H1 (cell line): ENCODE measurements around the gene APOL3. TPM values are rescaled to one million over a fixed set of nuclear protein-coding genes. Genes with fewer than 3 reads are reported as not detected.

Experiments used
- CTCF ChIA-PET: fragments of 300-600 bp; sonication (Branson Sonifier 250); formaldehyde crosslinking; loops from one replicate; lab custom pipeline; 2021; ENCODE audit not compliant: partially characterized antibody; lab: Charles Lee
- POLR2A ChIA-PET: fragments of 300-600 bp; sonication (Branson Sonifier 250); formaldehyde crosslinking; loops from one replicate; lab custom pipeline; 2021; ENCODE audit warnings: inconsistent platforms; ENCODE audit not compliant: partially characterized antibody; lab: Charles Lee
- DNase-seq, 2 experiments: peaks; one replicate each; pipeline versions ENCODE4 v3.0.0 to v3.0.0-alpha.2; 2010 to 2022; ENCODE audit warnings: low spot score in 2 of 2, low read depth in 1 of 2, mixed read lengths in 1 of 2
- FAIRE-seq: peaks from 2 replicates; lab custom pipeline; 2011; peaks lifted over from hg19 to GRCh38; lab: Jason Lieb, UNC
- H2AFZ ChIP-seq: 2 replicates; pipeline ENCODE4 v1.8.1; 2012; ENCODE audit warnings: low read length, inconsistent platforms
- H2AK5ac ChIP-seq: 2 replicates; pipeline ENCODE4 v1.6.1; 2013; ENCODE audit warnings: low read depth, low read length
- H2BK120ac ChIP-seq: replicated peaks from 2 replicates; pipeline ENCODE3; 2013; ENCODE audit warnings: low read depth, low read length, inconsistent platforms
- H2BK12ac ChIP-seq: 2 replicates; pipeline ENCODE4 v1.6.1; 2013; ENCODE audit warnings: low read depth, low read length
- H2BK15ac ChIP-seq: 2 replicates; pipeline ENCODE4 v1.6.1; 2013; ENCODE audit warnings: low read length
- H2BK20ac ChIP-seq: 2 replicates; pipeline ENCODE4 v1.6.1; 2013; ENCODE audit warnings: low read length
- H2BK5ac ChIP-seq: 2 replicates; pipeline ENCODE4 v1.6.1; 2013; ENCODE audit warnings: low read depth, low read length
- H3K14ac ChIP-seq: 2 replicates; pipeline ENCODE4 v1.6.1; 2013; ENCODE audit warnings: inconsistent platforms; ENCODE audit not compliant: insufficient read length
- H3K18ac ChIP-seq: 2 replicates; pipeline ENCODE4 v1.6.1; 2013; ENCODE audit warnings: low read length; ENCODE audit errors: extremely low read depth
- H3K23ac ChIP-seq: 2 replicates; pipeline ENCODE4 v1.6.1; 2013; ENCODE audit warnings: inconsistent platforms; ENCODE audit not compliant: insufficient read length
- H3K23me2 ChIP-seq: 2 replicates; pipeline ENCODE4 v1.6.1; 2013; ENCODE audit warnings: low read depth, low read length
- H3K27ac ChIP-seq: 2 replicates; pipeline ENCODE4 v1.6.1; 2011; ENCODE audit warnings: low read depth, low read length, inconsistent platforms
- H3K27me3 ChIP-seq, 4 experiments: replicated peaks in 1 of 4; 1 replicate in 1 of 4; 2 replicates in 3 of 4; pipeline versions ENCODE4 v1.6.1 to v1.8.1; 2011 to 2013; ENCODE audit warnings: low read length in 3 of 4, mild to moderate bottlenecking in 3 of 4, inconsistent platforms in 2 of 4, mixed read lengths in 2 of 4, moderate library complexity in 1 of 4; ENCODE audit not compliant: control insufficient read depth in 3 of 4, insufficient read depth in 3 of 4; ENCODE audit errors: extremely low read depth in 1 of 4
- H3K36me3 ChIP-seq, 4 experiments: 2 replicates each; pipeline versions ENCODE4 v1.6.1 to v1.8.1; 2011 to 2013; ENCODE audit warnings: mild to moderate bottlenecking in 4 of 4, low read length in 3 of 4, moderate library complexity in 2 of 4, control low read depth in 1 of 4, inconsistent platforms in 1 of 4; ENCODE audit not compliant: insufficient read depth in 4 of 4, control insufficient read depth in 2 of 4
- H3K4ac ChIP-seq: replicated peaks from 2 replicates; pipeline ENCODE3; 2013; ENCODE audit warnings: low read length, low read depth, mixed read lengths, inconsistent platforms; ENCODE audit not compliant: insufficient read length
- H3K4me1 ChIP-seq, 4 experiments: replicated peaks in 1 of 4; 1 replicate in 1 of 4; 2 replicates in 3 of 4; pipeline versions ENCODE4 v1.6.1 to v1.8.1; 2011 to 2013; ENCODE audit warnings: low read length in 3 of 4, inconsistent platforms in 2 of 4, mixed read lengths in 1 of 4; ENCODE audit not compliant: insufficient read depth in 4 of 4, control insufficient read depth in 3 of 4
- H3K4me2 ChIP-seq, 2 experiments: 2 replicates each; pipeline versions ENCODE4 v1.6.1 to v1.8.1; 2011 to 2013; ENCODE audit warnings: low read depth in 2 of 2, low read length in 2 of 2, control low read depth in 1 of 2, inconsistent platforms in 1 of 2, mild to moderate bottlenecking in 1 of 2; ENCODE audit not compliant: insufficient read depth in 1 of 2
- H3K4me3 ChIP-seq, 4 experiments: fragments of 200-600, 300-600 bp in 1 of 4; sonication (generic), shearing (Covaris generic), sonication (Bioruptor Twin) in 1 of 4; 2 replicates each; pipeline versions ENCODE4 v1.5.1 to v1.8.1; 2011 to 2016; ENCODE audit warnings: low read length in 4 of 4, low read depth in 3 of 4, control low read depth in 2 of 4, inconsistent platforms in 2 of 4, mild to moderate bottlenecking in 2 of 4, mixed read lengths in 1 of 4, moderate library complexity in 1 of 4; ENCODE audit not compliant: insufficient read depth in 2 of 4; ENCODE audit errors: extremely low read depth in 1 of 4
- H3K56ac ChIP-seq: replicated peaks from 2 replicates; pipeline ENCODE3; 2013; ENCODE audit warnings: low read depth, mild to moderate bottlenecking, mixed read lengths, low read length, inconsistent platforms; ENCODE audit not compliant: insufficient read length
- H3K79me1 ChIP-seq: 2 replicates; pipeline ENCODE4 v1.6.1; 2013; ENCODE audit warnings: low read depth, low read length, control low read depth
- H3K79me2 ChIP-seq, 2 experiments: 2 replicates each; pipeline versions ENCODE4 v1.6.1 to v1.8.1; 2012 to 2013; ENCODE audit warnings: low read length in 2 of 2, mild to moderate bottlenecking in 2 of 2, inconsistent platforms in 1 of 2; ENCODE audit not compliant: insufficient read depth in 2 of 2, control insufficient read depth in 1 of 2
- H3K9ac ChIP-seq, 4 experiments: replicated peaks in 1 of 4; 1 replicate in 1 of 4; 2 replicates in 3 of 4; pipeline versions ENCODE4 v1.6.1 to v1.8.1; 2011 to 2013; ENCODE audit warnings: low read depth in 3 of 4, low read length in 3 of 4, control low read depth in 2 of 4, mild to moderate bottlenecking in 2 of 4, moderate library complexity in 2 of 4, inconsistent platforms in 1 of 4; ENCODE audit errors: extremely low read depth in 1 of 4
- H3K9me3 ChIP-seq, 2 experiments: 2 replicates each; pipeline versions ENCODE4 v1.6.1 to v1.8.1; 2012 to 2013; ENCODE audit warnings: mild to moderate bottlenecking in 2 of 2, moderate library complexity in 2 of 2, control low read depth in 1 of 2, inconsistent platforms in 1 of 2, low read depth in 1 of 2, low read length in 1 of 2, mixed read lengths in 1 of 2; ENCODE audit not compliant: insufficient read depth in 2 of 2
- H4K20me1 ChIP-seq, 2 experiments: replicated peaks in 1 of 2; 2 replicates each; pipeline versions ENCODE3 to v1.8.1; 2011 to 2013; ENCODE audit warnings: inconsistent platforms in 2 of 2, low read length in 2 of 2, mild to moderate bottlenecking in 1 of 2; ENCODE audit not compliant: insufficient read depth in 2 of 2, control insufficient read depth in 1 of 2
- H4K5ac ChIP-seq: 2 replicates; pipeline ENCODE4 v1.6.1; 2013; ENCODE audit warnings: low read length, low read depth, mixed read lengths, inconsistent platforms; ENCODE audit not compliant: insufficient read length
- H4K8ac ChIP-seq: 2 replicates; pipeline ENCODE4 v1.8.0; 2013; ENCODE audit warnings: mild to moderate bottlenecking, moderate library complexity, low read length, inconsistent platforms; ENCODE audit not compliant: insufficient read depth; ENCODE audit errors: extremely low read depth
- H4K91ac ChIP-seq: replicated peaks from 2 replicates; pipeline ENCODE3; 2013; ENCODE audit warnings: low read length, mixed read lengths, inconsistent platforms; ENCODE audit not compliant: insufficient read length
- ASH2L ChIP-seq: fragments of 200-600, 300-600 bp; sonication (generic); IDR thresholded peaks from one replicate; pipeline ENCODE4 v1.7.1; 2017; ENCODE audit warnings: low read length
- CEBPB ChIP-seq: IDR thresholded peaks from 2 replicates; pipeline ENCODE4 v1.6.1; 2012; ENCODE audit warnings: low read depth, low read length
- GABPA ChIP-seq: IDR thresholded peaks from 2 replicates; pipeline ENCODE4 v1.6.1; 2011; ENCODE audit warnings: mild to moderate bottlenecking, low read length, moderate library complexity, borderline replicate concordance; ENCODE audit not compliant: insufficient read depth
- HDAC6 ChIP-seq: IDR thresholded peaks from one replicate; pipeline ENCODE4 v1.7.1; 2012; ENCODE audit warnings: low read depth, mild to moderate bottlenecking, inconsistent platforms, low read length, moderate library complexity
- JUN ChIP-seq: IDR thresholded peaks from 2 replicates; pipeline ENCODE4 v1.6.1; 2011; ENCODE audit warnings: low read depth, mild to moderate bottlenecking, improper control_type of control experiment, low read length
- MAFK ChIP-seq: IDR thresholded peaks from 2 replicates; pipeline ENCODE4 v1.6.1; 2012; ENCODE audit warnings: low read depth, mild to moderate bottlenecking, improper control_type of control experiment, low read length
- NRF1 ChIP-seq: IDR thresholded peaks from 2 replicates; pipeline ENCODE4 v1.6.1; 2011; ENCODE audit warnings: mild to moderate bottlenecking, low read depth, low read length, improper control_type of control experiment
- POLR2AphosphoS5 ChIP-seq: IDR thresholded peaks from 2 replicates; pipeline ENCODE4 v1.6.1; 2011; ENCODE audit warnings: low read depth, low read length
- TBP ChIP-seq: IDR thresholded peaks from 2 replicates; pipeline ENCODE4 v1.6.1; 2011; ENCODE audit warnings: low read depth, low read length, improper control_type of control experiment
- WGBS, 2 experiments: shearing (Covaris generic) in 1 of 2; methylation state at CpG; one replicate each; pipeline versions ENCODE4 v1.1.6 to v1.1.7; 2013 to 2015; ENCODE audit warnings: low lambda C conversion rate in 2 of 2, mixed read lengths in 2 of 2, inconsistent platforms in 1 of 2, low coverage in 1 of 2, missing lambda C conversion rate in 1 of 2; ENCODE audit not compliant: insufficient replicate concordance in 2 of 2, insufficient coverage in 1 of 2, insufficient read length in 1 of 2; ENCODE audit errors: extremely low coverage in 1 of 2, missing lambda C conversion rate in 1 of 2; 5-methylcytosine and 5-hydroxymethylcytosine counted together
- polyA plus RNA-seq, 7 experiments: library from polyadenylated mRNA; depleted of rRNA in 3 of 7; stranded (reverse) in 5 of 7; unstranded in 2 of 7; fragments of >200 nt in 5 of 7; fragments of 200-250 nt in 2 of 7; gene quantifications; 1 replicate in 5 of 7; 2 replicates in 1 of 7; 4 replicates in 1 of 7; pipeline versions ENCODE4 v1.2.1 to v1.2.3, GENCODE V29; 2011 to 2013; ENCODE audit warnings: missing spikeins in 2 of 7, mixed read lengths in 2 of 7
- total RNA-seq: library from RNA; stranded (reverse); fragmentation: NEBNext Ultra II Directional; extraction: Animal tissue kit (Norgen Biotek cat#: 25700); gene quantifications from 2 replicates; pipeline ENCODE4 v1.2.1, GENCODE V29; 2021
- TF ChIP-seq, protein P1 (sequence below): IDR thresholded peaks from 2 replicates; pipeline ENCODE4 v1.6.1; 2012; ENCODE audit warnings: low read length, inconsistent platforms

APOL3 gene
- total and polyA plus RNA-seq, 2 of the 8 experiments (the other 6 are each of a cell fraction or from before 2014, with no cell fraction given) = 0.12 TPM; not detected in 1

DNA sequence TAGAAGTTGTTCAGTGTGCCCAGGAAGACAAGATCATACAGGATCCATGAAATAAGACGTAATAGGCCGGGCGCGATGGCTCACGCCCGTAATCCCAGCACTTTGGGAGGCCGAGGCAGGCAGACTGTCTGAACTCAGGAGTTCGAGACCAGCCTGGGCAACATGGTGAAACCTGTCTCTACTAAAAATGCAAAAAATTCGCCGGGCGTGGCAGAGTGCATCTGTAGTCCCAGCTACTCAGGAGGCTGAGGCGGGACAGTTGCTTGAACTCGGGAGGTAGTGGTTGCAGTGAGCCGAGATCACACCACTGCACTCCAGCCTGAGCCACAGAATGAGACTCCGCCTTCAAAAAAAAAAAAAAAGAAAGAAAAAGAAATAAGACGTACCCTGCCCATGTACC is 56.7 kb downstream of the APOL3 start:
- WGBS, 2 experiments = 85% methylated on average over 15 of the region's 16 CpGs; no CpG with 5 or more reads in 1 of the 2 experiments
- Histone ChIP-seq H3K79me1 (no peaks in the 10 kb centered on the region), H2AK5ac (no peak overlapping the region), H3K23ac (no peak overlapping the region), H3K4me3 (no peak overlapping the region), H2BK120ac (no peak overlapping the region), H4K91ac (no peak overlapping the region), H2BK5ac (no peak overlapping the region), H3K27ac (no peak overlapping the region), H3K36me3 (no peaks in the 10 kb centered on the region), H2BK20ac (no peak overlapping the region), H3K27me3 (no peaks in the 10 kb centered on the region), H2BK15ac (no peak overlapping the region), H2BK12ac (no peak overlapping the region), H3K4me1 (no peaks in the 10 kb centered on the region), H3K4ac (no peak overlapping the region), H3K9ac (no peak overlapping the region), H4K8ac (no peak overlapping the region), H3K23me2 (no peaks in the 10 kb centered on the region), H3K14ac (no peak overlapping the region), H4K5ac (no peak overlapping the region), H3K9me3 (peaks cover 0 to 3% of the 10 kb centered on the region in 2 experiments; a peak in 1 of 4 replicates), H3K18ac (no peak overlapping the region), H2AFZ (no peak overlapping the region), H3K79me2 (no peaks in the 10 kb centered on the region), H4K20me1 (no peaks in the 10 kb centered on the region), H3K4me2 (no peak overlapping the region), H3K56ac (no peak overlapping the region)
- CTCF ChIA-PET = interaction anchor here (0.9 to 3.9 kb wide), 7 partner anchors 10 to 38 kb away, joined by 3 to 20 read pairs (median 3); no protein-coding TSS in a partner anchor
- FAIRE-seq (no peak), DNase-seq (no peak)
- POLR2A ChIA-PET = no interaction called here
- TF ChIP-seq NRF1 (no peak), POLR2AphosphoS5 (no peak), CEBPB (no peak), JUN (no peak), ASH2L (no peak), MAFK (no peak), HDAC6 (no peak), GABPA (no peak), TBP (no peak)
- TF ChIP-seq, protein P1, sequence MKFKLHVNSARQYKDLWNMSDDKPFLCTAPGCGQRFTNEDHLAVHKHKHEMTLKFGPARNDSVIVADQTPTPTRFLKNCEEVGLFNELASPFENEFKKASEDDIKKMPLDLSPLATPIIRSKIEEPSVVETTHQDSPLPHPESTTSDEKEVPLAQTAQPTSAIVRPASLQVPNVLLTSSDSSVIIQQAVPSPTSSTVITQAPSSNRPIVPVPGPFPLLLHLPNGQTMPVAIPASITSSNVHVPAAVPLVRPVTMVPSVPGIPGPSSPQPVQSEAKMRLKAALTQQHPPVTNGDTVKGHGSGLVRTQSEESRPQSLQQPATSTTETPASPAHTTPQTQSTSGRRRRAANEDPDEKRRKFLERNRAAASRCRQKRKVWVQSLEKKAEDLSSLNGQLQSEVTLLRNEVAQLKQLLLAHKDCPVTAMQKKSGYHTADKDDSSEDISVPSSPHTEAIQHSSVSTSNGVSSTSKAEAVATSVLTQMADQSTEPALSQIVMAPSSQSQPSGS = no peak
